LNCaP clone FGC (cell line): ENCODE results near the gene ACKR3.
A peak's percentile ranks its signal among the peaks of the same experiment; 100 is the strongest.

Source experiments
- DNase-seq: peaks from one replicate; pipeline ENCODE4 v3.0.0-alpha.2; 2011; ENCODE audit warnings: low read depth
- H3K4me3 ChIP-seq: 2 replicates; pipeline ENCODE4 v1.5.1; 2011; ENCODE audit warnings: mild to moderate bottlenecking, low read depth, low read length, control low read depth
- TF ChIP-seq, protein P1 (sequence below): IDR thresholded peaks from 2 replicates; pipeline ENCODE4 v1.5.1; 2012; ENCODE audit warnings: mild to moderate bottlenecking; ENCODE audit not compliant: control insufficient read depth, insufficient read depth; ENCODE audit errors: extremely low read depth

The ACKR3 gene

DNA sequence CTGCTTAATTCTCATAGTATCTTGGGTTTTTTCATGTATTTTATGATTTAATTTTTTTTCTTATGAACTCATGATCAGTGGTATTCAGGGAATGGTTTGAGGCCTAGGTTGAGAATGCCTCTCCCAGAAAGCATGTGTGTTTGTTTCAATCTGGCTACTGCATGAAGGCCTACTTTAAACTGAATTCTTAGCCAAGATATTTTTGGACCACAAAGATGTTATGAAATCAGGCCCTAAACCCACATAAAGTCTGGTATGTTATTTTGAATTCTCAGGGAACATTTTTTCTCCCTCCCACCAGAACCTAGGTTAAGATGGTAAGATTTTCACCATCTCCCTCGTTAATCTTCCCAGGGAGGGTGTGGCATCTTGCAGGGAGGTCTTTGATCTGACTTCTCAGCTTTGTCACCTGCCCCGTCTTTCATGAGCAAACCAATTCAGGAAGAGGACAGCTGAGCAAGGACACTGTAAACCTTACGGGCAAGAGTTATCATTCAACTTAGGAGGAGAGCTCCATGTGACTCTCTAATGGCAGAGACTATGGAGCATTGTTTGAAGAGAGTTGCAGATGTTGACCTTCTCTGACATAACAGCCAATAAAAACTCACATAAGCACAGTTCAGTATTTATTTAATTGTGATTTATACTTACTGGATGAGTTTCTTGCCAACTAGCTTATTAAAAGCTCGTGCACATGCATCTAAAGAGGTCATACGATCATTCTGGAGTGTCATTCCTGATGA, 21.3 kb upstream of the ACKR3 start:
- TF ChIP-seq, protein P1, sequence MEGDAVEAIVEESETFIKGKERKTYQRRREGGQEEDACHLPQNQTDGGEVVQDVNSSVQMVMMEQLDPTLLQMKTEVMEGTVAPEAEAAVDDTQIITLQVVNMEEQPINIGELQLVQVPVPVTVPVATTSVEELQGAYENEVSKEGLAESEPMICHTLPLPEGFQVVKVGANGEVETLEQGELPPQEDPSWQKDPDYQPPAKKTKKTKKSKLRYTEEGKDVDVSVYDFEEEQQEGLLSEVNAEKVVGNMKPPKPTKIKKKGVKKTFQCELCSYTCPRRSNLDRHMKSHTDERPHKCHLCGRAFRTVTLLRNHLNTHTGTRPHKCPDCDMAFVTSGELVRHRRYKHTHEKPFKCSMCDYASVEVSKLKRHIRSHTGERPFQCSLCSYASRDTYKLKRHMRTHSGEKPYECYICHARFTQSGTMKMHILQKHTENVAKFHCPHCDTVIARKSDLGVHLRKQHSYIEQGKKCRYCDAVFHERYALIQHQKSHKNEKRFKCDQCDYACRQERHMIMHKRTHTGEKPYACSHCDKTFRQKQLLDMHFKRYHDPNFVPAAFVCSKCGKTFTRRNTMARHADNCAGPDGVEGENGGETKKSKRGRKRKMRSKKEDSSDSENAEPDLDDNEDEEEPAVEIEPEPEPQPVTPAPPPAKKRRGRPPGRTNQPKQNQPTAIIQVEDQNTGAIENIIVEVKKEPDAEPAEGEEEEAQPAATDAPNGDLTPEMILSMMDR, result no peak
- peak; percentile 90 for DNase-seq

DNA sequence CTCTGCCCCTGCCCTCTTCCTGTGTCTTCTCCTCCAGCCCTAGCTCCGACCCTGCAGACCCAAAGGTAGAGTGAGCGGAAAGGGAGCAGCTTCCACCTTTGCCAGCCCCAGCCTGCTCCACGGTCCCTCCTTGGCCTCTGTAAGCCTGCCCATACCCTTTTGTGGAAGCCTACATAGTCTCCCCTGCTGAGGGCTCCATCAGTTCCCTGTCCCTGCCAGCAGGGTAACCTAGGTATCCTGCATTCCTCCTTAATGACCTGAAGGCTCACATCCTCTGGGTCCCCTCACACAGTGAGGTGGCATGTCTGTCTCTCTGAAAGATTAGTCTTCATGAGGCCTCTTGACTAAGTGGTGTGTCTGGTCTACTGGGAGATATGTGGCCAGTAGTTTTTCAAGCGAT, 20.5 kb upstream of the ACKR3 start:
- DNase-seq, result no peak
- TF ChIP-seq, protein P1, result no peak
- no peak overlapping the region for H3K4me3 ChIP-seq

More for the DNA sequence above, 21.3 kb upstream of the ACKR3 start:
- H3K4me3 ChIP-seq, result no peak overlapping the region

DNA sequence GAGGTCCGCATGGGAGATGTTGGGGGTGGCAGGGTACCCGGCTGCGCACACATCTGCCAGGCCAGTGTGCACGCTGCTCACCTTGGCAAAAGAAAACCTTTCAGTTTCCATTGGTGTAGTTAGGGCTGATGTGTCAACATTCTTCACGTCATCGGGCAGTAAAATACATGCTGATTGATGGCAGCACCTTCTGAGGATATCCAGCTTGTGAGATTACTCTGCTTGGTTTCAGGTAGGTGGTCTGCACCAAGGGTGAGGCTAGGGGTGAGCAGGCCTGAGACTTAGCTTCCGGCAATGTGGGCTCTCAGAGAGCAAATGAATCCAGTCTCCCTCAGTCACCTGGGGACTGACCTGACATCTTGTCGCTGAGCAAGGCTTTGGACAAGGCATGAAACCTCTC, 19.3 kb upstream of the ACKR3 start:
- DNase-seq, result no peak
- no peak overlapping the region for H3K4me3 ChIP-seq
- TF ChIP-seq, protein P1, result no peak

DNA sequence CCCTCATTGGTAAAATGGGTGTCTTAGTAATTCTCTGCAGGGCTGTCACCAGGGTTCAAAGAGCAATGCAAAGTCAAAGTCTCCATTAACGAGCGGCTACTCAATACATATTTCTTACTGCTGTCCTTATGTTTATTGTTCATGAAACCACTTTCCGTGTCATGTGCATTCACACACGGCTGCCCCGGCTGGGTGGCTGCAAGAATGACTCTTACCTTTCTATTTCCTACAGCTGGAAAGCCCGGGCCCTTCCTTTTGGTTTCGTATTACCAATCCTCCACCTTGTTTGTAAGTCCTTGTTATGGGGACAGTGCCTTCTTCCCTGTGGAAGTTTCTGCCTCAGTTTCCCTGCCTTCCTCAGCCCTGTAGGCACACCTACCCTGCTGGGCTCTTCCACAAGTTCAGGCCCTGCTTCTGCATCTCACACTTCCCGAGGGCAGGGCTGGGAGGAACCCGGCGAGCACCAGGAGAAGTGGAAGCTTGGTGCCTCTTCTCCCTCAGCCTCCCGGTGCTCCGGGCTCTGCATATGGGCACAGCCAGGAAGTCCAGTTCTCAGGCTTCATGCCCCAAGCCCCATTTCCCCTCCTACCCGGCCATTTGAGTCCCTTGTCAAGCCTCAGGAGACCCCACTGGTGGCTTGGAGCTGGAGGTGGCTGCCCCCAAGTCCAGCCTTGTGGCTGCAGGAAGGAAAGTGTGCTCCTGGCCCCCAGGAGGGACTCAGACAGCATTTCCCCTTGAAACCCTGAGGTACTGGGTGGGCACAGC, 18.7 kb upstream of the ACKR3 start:
- DNase-seq, result no peak

DNA sequence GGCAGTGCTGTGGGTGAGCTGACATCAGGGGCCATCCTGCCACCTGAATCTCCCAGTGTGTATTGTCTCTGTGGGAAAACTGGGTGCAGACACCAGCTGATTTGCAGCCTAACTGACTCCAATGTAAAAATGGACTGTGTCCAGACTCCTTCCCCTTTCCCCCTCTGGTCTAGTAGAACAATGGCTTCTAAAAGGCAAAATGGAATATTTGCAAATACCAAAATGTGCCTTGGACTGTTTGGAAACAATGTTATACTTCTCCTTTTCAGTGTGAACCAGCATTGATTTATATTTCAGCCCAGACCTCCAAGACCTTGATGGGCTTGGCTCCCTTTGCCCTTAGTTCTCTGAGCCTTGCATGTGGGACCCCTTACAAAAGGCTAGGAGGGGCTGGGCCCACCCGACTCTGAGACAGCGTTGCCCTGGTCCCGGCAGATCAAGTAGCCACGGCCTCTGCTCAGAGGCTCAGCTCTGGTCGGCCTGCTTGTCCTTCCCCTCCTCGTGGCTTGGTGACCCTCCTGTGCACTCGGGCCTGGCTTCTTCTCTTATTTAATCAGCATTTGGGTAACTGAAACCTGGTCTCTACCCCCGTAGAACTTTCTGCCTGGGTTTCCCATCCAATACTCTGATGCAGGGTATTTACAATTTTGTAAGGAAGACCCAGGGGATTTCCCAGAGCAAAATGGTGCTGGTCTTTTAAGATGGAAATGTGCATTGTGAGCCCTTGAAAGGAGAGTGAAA, 18.0 kb upstream of the ACKR3 start:
- no peak for DNase-seq
- TF ChIP-seq, protein P1, result no peak
- no peak overlapping the region for H3K4me3 ChIP-seq

More for the DNA sequence above, 18.7 kb upstream of the ACKR3 start:
- TF ChIP-seq, protein P1, result no peak
- no peak overlapping the region for H3K4me3 ChIP-seq

DNA sequence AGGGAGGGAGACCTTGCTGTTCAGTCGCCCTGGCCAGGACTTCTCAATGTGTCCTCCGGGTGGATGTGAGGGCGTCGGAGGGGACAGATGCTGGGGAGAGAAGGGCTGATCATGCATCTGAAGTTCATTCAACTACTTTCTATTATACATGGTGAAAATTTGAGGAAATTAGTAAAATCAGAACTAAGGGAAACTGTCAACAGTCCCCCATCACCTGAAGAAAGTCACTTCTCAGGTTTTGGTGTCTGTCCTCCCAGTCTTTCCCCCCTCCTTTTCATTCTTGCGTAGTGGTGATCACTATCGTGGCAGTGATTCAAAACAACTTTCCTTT, 17.4 kb upstream of the ACKR3 start:
- TF ChIP-seq, protein P1, result no peak
- no peak for DNase-seq
- no peak overlapping the region for H3K4me3 ChIP-seq
